HepG2 (cell line): Measurements from ENCODE around the gene GPS1. TPM values are rescaled to one million over a fixed set of nuclear protein-coding genes. Genes with fewer than 3 reads are reported as not detected.

Experiments used
- CBX5 ChIP-seq: sonication (generic); formaldehyde crosslinking; IDR thresholded peaks from 2 replicates; pipeline ENCODE4 v1.4.0; 2020; ENCODE audit warnings: missing genetic modification reagents, borderline replicate concordance
- FOXA3 ChIP-seq: IDR thresholded peaks from 2 replicates; pipeline ENCODE4 v1.6.1; 2016; ENCODE audit warnings: missing genetic modification reagents, missing compliant biosample characterization
- HMG20A ChIP-seq: IDR thresholded peaks from 2 replicates; pipeline ENCODE4 v1.6.1; 2016; ENCODE audit warnings: borderline replicate concordance
- HNRNPLL ChIP-seq: fragments of 200-400 bp; formaldehyde crosslinking; IDR thresholded peaks from 2 replicates; pipeline ENCODE4 v1.6.1; 2017; ENCODE audit warnings: mild to moderate bottlenecking, low read depth, low read length; ENCODE audit not compliant: poor library complexity, severe bottlenecking
- NBN ChIP-seq: fragments of 450-650 bp; conservative IDR thresholded peaks from 2 replicates; pipeline ENCODE4 v1.6.1; 2017
- PAF1 ChIP-seq: IDR thresholded peaks from 2 replicates; pipeline ENCODE4 v1.6.1; 2016; ENCODE audit warnings: missing genetic modification reagents, missing compliant biosample characterization
- RARA ChIP-seq: IDR thresholded peaks from 2 replicates; pipeline ENCODE4 v1.6.1; 2016; ENCODE audit warnings: missing genetic modification reagents, missing compliant biosample characterization
- RNF2 ChIP-seq: fragments of 450-650 bp; conservative IDR thresholded peaks from 2 replicates; pipeline ENCODE4 v1.6.1; 2016; ENCODE audit warnings: low read depth
- RXRA ChIP-seq: sonication (generic); formaldehyde crosslinking; IDR thresholded peaks from 2 replicates; pipeline ENCODE4 v1.5.1; 2020; ENCODE audit warnings: missing genetic modification reagents
- SATB2 ChIP-seq: sonication (generic); formaldehyde crosslinking; IDR thresholded peaks from 2 replicates; pipeline ENCODE4 v1.5.0; 2020; ENCODE audit warnings: missing genetic modification reagents
- TMF1 ChIP-seq: sonication (generic); formaldehyde crosslinking; IDR thresholded peaks from 2 replicates; pipeline ENCODE4 v1.8.1; 2022; ENCODE audit warnings: low read depth, missing genetic modification reagents
- TP53 ChIP-seq: sonication (generic); formaldehyde crosslinking; conservative IDR thresholded peaks from 2 replicates; pipeline ENCODE4 v1.4.0; 2020; ENCODE audit warnings: missing genetic modification reagents
- ZBTB20 ChIP-seq: sonication (generic); formaldehyde crosslinking; IDR thresholded peaks from 2 replicates; pipeline ENCODE4 v1.8.1; 2023; ENCODE audit warnings: missing genetic modification reagents, low read depth, mild to moderate bottlenecking, borderline replicate concordance
- ZFY ChIP-seq: sonication (generic); formaldehyde crosslinking; IDR thresholded peaks from 2 replicates; pipeline ENCODE4 v1.4.0; 2020; ENCODE audit warnings: missing genetic modification reagents
- ZNF317 ChIP-seq: sonication (generic); formaldehyde crosslinking; IDR thresholded peaks from 2 replicates; pipeline ENCODE4 v1.5.0; 2020; ENCODE audit warnings: mild to moderate bottlenecking, missing genetic modification reagents
- ZNF496 ChIP-seq: sonication (generic); formaldehyde crosslinking; IDR thresholded peaks from 2 replicates; pipeline ENCODE4 v1.8.1; 2023; ENCODE audit warnings: mild to moderate bottlenecking, moderate library complexity, missing genetic modification reagents; ENCODE audit not compliant: insufficient replicate concordance
- ZNF761 ChIP-seq: sonication (generic); formaldehyde crosslinking; conservative IDR thresholded peaks from 2 replicates; pipeline ENCODE4 v1.4.0; 2020; ENCODE audit warnings: mild to moderate bottlenecking, missing genetic modification reagents
- ZNF878 ChIP-seq: sonication (generic); formaldehyde crosslinking; IDR thresholded peaks from 2 replicates; pipeline ENCODE4 v1.8.1; 2023; ENCODE audit warnings: mild to moderate bottlenecking, missing genetic modification reagents, moderate library complexity
- polyA plus RNA-seq, 8 experiments: library from polyadenylated mRNA; depleted of rRNA in 3 of 8; stranded (reverse) in 7 of 8; unstranded in 1 of 8; fragments of >200 nt; fragmentation: Illumina TruSeq in 4 of 8; extraction: Trizol in 4 of 8; gene quantifications; 2 replicates each; pipeline versions ENCODE4 v1.2.1 to v1.2.3, GENCODE V29; 2011 to 2016; ENCODE audit warnings: low read depth in 4 of 8, missing spikeins in 1 of 8, mixed read lengths in 1 of 8; ENCODE audit not compliant: insufficient read depth in 1 of 8
- total RNA-seq, 5 experiments: library from RNA; depleted of rRNA; stranded (reverse); fragments of >200 nt; fragmentation: Illumina TruSeq; extraction: Trizol; gene quantifications; 2 replicates each; pipeline ENCODE4 v1.2.3, GENCODE V29; 2016; ENCODE audit warnings: low read depth in 1 of 5
- TF ChIP-seq, protein P1 (sequence below): IDR thresholded peaks from 2 replicates; pipeline ENCODE4 v1.4.0; 2020; ENCODE audit warnings: mild to moderate bottlenecking, missing genetic modification reagents
- TF ChIP-seq, protein P2 (sequence below): sonication (generic); formaldehyde crosslinking; IDR thresholded peaks from 2 replicates; pipeline ENCODE4 v1.4.0; 2020; ENCODE audit warnings: missing genetic modification reagents
- TF ChIP-seq, protein P3 (sequence below): sonication (generic); formaldehyde crosslinking; IDR thresholded peaks from 2 replicates; pipeline ENCODE4 v1.8.0; 2022; ENCODE audit warnings: mild to moderate bottlenecking, missing genetic modification reagents, moderate library complexity
- TF ChIP-seq, protein P4 (sequence below): sonication (generic); formaldehyde crosslinking; IDR thresholded peaks from 2 replicates; pipeline ENCODE4 v1.4.0; 2020; ENCODE audit warnings: missing genetic modification reagents

GPS1 gene
- total and polyA plus RNA-seq, 2 of the 13 experiments (the other 11 are each of a cell fraction or from before 2014, with no cell fraction given), result 124 to 128 TPM

DNA sequence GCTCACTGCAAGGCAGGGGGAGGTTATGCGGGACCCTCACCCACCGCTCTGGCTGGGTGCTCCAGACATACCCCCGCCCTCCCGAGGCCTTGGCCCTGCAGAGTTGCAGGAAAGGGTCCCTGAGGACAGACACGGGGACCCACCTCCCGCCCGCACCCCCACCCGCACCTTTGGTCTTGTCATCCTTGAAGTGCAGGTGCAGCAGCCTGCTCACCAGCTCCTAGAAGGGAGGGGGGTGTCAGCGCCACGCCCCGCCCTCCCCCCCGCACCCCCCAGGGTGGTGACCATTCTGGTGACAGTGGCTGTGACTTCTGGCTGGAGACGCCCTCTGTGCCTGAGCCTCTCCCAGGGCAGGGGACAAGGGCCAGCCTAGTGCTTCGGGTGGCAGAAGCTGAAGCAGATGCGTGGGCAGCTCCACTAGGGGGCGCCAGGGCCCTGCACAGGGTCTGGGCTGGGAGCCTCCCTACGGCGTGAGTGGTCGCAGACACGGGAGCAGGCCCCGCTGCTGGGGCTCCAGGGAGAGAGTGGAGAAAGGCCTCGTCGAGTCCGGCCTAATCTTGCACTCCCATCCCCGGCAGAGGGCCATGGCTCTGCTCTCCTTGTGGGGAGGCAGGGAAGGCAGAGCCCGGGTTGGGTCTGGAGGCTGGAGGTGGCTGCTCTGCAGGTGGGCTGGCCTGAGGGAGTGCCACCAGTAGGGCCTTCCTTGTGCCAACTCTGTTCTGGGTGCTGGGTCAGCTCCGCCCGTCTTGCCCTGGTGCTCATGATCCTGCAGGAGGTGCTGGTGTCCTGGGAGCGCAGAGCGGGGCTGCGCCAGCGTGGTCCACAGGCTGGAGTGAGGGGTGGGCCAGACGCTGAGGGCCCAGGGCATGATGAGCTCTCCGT lies 31.8 kb upstream of the GPS1 start (continued):
- no peak for TF ChIP-seq ZBTB20 (CRISPR knock-in tag)
- TF ChIP-seq, protein P1, sequence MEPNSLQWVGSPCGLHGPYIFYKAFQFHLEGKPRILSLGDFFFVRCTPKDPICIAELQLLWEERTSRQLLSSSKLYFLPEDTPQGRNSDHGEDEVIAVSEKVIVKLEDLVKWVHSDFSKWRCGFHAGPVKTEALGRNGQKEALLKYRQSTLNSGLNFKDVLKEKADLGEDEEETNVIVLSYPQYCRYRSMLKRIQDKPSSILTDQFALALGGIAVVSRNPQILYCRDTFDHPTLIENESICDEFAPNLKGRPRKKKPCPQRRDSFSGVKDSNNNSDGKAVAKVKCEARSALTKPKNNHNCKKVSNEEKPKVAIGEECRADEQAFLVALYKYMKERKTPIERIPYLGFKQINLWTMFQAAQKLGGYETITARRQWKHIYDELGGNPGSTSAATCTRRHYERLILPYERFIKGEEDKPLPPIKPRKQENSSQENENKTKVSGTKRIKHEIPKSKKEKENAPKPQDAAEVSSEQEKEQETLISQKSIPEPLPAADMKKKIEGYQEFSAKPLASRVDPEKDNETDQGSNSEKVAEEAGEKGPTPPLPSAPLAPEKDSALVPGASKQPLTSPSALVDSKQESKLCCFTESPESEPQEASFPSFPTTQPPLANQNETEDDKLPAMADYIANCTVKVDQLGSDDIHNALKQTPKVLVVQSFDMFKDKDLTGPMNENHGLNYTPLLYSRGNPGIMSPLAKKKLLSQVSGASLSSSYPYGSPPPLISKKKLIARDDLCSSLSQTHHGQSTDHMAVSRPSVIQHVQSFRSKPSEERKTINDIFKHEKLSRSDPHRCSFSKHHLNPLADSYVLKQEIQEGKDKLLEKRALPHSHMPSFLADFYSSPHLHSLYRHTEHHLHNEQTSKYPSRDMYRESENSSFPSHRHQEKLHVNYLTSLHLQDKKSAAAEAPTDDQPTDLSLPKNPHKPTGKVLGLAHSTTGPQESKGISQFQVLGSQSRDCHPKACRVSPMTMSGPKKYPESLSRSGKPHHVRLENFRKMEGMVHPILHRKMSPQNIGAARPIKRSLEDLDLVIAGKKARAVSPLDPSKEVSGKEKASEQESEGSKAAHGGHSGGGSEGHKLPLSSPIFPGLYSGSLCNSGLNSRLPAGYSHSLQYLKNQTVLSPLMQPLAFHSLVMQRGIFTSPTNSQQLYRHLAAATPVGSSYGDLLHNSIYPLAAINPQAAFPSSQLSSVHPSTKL (CRISPR knock-in tag), result 0 out of 2 replicates have a peak, but pooled peaks have one; percentile 14
- TF ChIP-seq ZNF496 (CRISPR knock-in tag), result no peak
- no peak for TF ChIP-seq NBN
- no peak for TF ChIP-seq HMG20A (CRISPR knock-in tag)
- TF ChIP-seq RNF2, result no peak
- TF ChIP-seq, protein P2, sequence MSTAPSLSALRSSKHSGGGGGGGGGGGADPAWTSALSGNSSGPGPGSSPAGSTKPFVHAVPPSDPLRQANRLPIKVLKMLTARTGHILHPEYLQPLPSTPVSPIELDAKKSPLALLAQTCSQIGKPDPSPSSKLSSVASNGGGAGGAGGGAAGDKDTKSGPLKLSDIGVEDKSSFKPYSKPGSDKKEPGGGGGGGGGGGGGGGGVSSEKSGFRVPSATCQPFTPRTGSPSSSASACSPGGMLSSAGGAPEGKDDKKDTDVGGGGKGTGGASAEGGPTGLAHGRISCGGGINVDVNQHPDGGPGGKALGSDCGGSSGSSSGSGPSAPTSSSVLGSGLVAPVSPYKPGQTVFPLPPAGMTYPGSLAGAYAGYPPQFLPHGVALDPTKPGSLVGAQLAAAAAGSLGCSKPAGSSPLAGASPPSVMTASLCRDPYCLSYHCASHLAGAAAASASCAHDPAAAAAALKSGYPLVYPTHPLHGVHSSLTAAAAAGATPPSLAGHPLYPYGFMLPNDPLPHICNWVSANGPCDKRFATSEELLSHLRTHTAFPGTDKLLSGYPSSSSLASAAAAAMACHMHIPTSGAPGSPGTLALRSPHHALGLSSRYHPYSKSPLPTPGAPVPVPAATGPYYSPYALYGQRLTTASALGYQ, result no peak
- no peak for TF ChIP-seq ZNF878 (CRISPR knock-in tag)
- TF ChIP-seq, protein P3, sequence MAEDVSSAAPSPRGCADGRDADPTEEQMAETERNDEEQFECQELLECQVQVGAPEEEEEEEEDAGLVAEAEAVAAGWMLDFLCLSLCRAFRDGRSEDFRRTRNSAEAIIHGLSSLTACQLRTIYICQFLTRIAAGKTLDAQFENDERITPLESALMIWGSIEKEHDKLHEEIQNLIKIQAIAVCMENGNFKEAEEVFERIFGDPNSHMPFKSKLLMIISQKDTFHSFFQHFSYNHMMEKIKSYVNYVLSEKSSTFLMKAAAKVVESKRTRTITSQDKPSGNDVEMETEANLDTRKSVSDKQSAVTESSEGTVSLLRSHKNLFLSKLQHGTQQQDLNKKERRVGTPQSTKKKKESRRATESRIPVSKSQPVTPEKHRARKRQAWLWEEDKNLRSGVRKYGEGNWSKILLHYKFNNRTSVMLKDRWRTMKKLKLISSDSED (CRISPR knock-in tag), result no peak
- TF ChIP-seq ZNF761 (CRISPR knock-in tag), result no peak
- TF ChIP-seq FOXA3 (CRISPR knock-in tag), result 0 out of 2 replicates have a peak, but pooled peaks have one; percentile 39
- no peak for TF ChIP-seq ZNF317 (CRISPR knock-in tag)
- TF ChIP-seq SATB2 (CRISPR knock-in tag), result no peak
- TF ChIP-seq ZFY (CRISPR knock-in tag), result peak; percentile 77
- TF ChIP-seq RXRA (CRISPR knock-in tag), result 0 out of 2 replicates have a peak, but pooled peaks have one; percentile 56
- no peak for TF ChIP-seq TP53
- TF ChIP-seq RARA (CRISPR knock-in tag), result no peak; the same call in 1 of the 2 replicates
- no peak for TF ChIP-seq TMF1 (CRISPR knock-in tag)
- TF ChIP-seq, protein P4, sequence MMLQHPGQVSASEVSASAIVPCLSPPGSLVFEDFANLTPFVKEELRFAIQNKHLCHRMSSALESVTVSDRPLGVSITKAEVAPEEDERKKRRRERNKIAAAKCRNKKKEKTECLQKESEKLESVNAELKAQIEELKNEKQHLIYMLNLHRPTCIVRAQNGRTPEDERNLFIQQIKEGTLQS (CRISPR knock-in tag), result no peak
- peak; percentile 39; the same call in 1 of the 2 replicates for TF ChIP-seq CBX5 (CRISPR knock-in tag)
- peak; percentile 23 for TF ChIP-seq HNRNPLL
- peak; percentile 46; the same call in 1 of the 2 replicates for TF ChIP-seq PAF1 (CRISPR knock-in tag)
